DOHH2 (cell line): ENCODE data around the gene WDR62.

Source experiments
- EZH2phosphoT487 ChIP-seq: fragments of 200-600 bp; sonication (generic); IDR thresholded peaks from 2 replicates; pipeline ENCODE4 v1.6.1; 2017; ENCODE audit warnings: borderline replicate concordance, mild to moderate bottlenecking, antibody characterized with exemption, low read length, moderate library complexity, mixed read lengths
- TF ChIP-seq, protein P1 (sequence below): fragments of 200-600 bp; sonication (generic); IDR thresholded peaks from one replicate; pipeline ENCODE4 v1.5.1; 2014; ENCODE audit warnings: antibody characterized with exemption, mild to moderate bottlenecking, low read depth, low read length; ENCODE audit not compliant: poor library complexity, severe bottlenecking

DNA sequence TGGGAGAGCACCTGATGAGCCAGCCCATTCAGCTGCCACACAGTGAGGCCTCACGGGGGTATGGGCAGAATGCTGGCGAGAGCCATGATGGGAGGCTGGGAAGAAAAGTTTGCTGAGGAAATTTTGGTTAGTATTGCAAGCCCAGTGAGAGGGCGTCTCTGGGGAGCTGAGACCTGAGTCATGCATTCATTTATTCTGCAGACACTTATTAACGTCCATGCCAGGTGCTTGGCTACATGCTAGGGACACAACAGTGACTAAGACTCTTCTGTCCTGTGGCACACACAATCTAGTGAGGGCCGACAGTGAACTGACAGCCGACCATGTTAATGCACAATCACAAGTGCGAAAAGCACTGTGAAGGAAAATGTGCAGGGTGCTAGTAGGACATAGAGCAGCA is 27.2 kb downstream of the WDR62 start:
- TF ChIP-seq, protein P1, sequence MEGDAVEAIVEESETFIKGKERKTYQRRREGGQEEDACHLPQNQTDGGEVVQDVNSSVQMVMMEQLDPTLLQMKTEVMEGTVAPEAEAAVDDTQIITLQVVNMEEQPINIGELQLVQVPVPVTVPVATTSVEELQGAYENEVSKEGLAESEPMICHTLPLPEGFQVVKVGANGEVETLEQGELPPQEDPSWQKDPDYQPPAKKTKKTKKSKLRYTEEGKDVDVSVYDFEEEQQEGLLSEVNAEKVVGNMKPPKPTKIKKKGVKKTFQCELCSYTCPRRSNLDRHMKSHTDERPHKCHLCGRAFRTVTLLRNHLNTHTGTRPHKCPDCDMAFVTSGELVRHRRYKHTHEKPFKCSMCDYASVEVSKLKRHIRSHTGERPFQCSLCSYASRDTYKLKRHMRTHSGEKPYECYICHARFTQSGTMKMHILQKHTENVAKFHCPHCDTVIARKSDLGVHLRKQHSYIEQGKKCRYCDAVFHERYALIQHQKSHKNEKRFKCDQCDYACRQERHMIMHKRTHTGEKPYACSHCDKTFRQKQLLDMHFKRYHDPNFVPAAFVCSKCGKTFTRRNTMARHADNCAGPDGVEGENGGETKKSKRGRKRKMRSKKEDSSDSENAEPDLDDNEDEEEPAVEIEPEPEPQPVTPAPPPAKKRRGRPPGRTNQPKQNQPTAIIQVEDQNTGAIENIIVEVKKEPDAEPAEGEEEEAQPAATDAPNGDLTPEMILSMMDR: no peak
- no peak for TF ChIP-seq EZH2phosphoT487
